HEK293 (cell line): ENCODE results near the gene PER1.
A peak's percentile ranks its signal among the peaks of the same experiment; 100 is the strongest.

Source experiments
- CTCF ChIA-PET: fragments of 350-600 bp; formaldehyde crosslinking; extraction: SDS; loops from one replicate; lab custom pipeline; 2021; ENCODE audit warnings: antibody characterized with exemption; lab: Yijun Ruan, JAX
- POLR2A ChIA-PET: fragments of 300-600 bp; formaldehyde crosslinking; extraction: SDS; loops from one replicate; lab custom pipeline; 2020; ENCODE audit warnings: antibody characterized with exemption, inconsistent platforms; lab: Yijun Ruan, JAX
- H3K27ac ChIP-seq: fragments of 200-500 bp; sonication (Bioruptor generic); 2 replicates; pipeline ENCODE4 v1.5.1; 2014; ENCODE audit warnings: low read depth, low read length, control low read depth, inconsistent platforms; ENCODE audit errors: extremely low read depth
- H3K36me3 ChIP-seq, 2 experiments: fragments of 200-500 bp in 1 of 2; sonication (Bioruptor generic) in 1 of 2; 1 replicate in 1 of 2; 2 replicates in 1 of 2; pipeline ENCODE4 v1.5.1; 2014 to 2017; ENCODE audit warnings: inconsistent platforms in 2 of 2, low read length in 2 of 2; ENCODE audit not compliant: control insufficient read depth in 2 of 2, insufficient read depth in 1 of 2
- H3K4me1 ChIP-seq: fragments of 200-500 bp; sonication (Bioruptor generic); 2 replicates; pipeline ENCODE4 v1.5.1; 2014; ENCODE audit warnings: mild to moderate bottlenecking, low read length, inconsistent platforms; ENCODE audit not compliant: control insufficient read depth, insufficient read depth
- H3K4me3 ChIP-seq: 2 replicates; pipeline ENCODE4 v1.5.1; 2011; ENCODE audit warnings: low read depth, mild to moderate bottlenecking, control low read depth, low read length, moderate library complexity
- H3K9me3 ChIP-seq: fragments of 200-500 bp; sonication (Bioruptor generic); 2 replicates; pipeline ENCODE4 v1.5.1; 2014; ENCODE audit warnings: low read depth, low read length, inconsistent platforms; ENCODE audit not compliant: control insufficient read depth, insufficient read depth
- BCL11B ChIP-seq: fragments of 450-650 bp; formaldehyde crosslinking; IDR thresholded peaks from 2 replicates; pipeline ENCODE4 v1.5.1; 2016; ENCODE audit warnings: low read depth, missing biosample characterization, missing genetic modification characterization
- BCL6B ChIP-seq: fragments of 450-650 bp; formaldehyde crosslinking; IDR thresholded peaks from 2 replicates; pipeline ENCODE4 v1.5.1; 2017; ENCODE audit warnings: missing biosample characterization, missing genetic modification characterization
- GLIS2 ChIP-seq: fragments of 450-650 bp; formaldehyde crosslinking; IDR thresholded peaks from 2 replicates; pipeline ENCODE4 v1.5.1; 2016; ENCODE audit warnings: missing biosample characterization, missing genetic modification characterization
- PRDM10 ChIP-seq: fragments of 450-650 bp; formaldehyde crosslinking; IDR thresholded peaks from 2 replicates; pipeline ENCODE4 v1.5.1; 2016; ENCODE audit warnings: missing biosample characterization, missing genetic modification characterization
- ZBTB17 ChIP-seq: fragments of 450-650 bp; formaldehyde crosslinking; IDR thresholded peaks from 2 replicates; pipeline ENCODE4 v1.5.1; 2016; ENCODE audit warnings: missing biosample characterization, missing genetic modification characterization
- ZNF10 ChIP-seq: fragments of 450-650 bp; formaldehyde crosslinking; IDR thresholded peaks from 2 replicates; pipeline ENCODE4 v1.5.1; 2017; ENCODE audit warnings: missing biosample characterization, missing genetic modification characterization
- ZNF133 ChIP-seq: fragments of 450-650 bp; formaldehyde crosslinking; IDR thresholded peaks from 2 replicates; pipeline ENCODE4 v1.5.1; 2016; ENCODE audit warnings: missing biosample characterization, missing genetic modification characterization
- ZNF138 ChIP-seq: fragments of 450-650 bp; formaldehyde crosslinking; IDR thresholded peaks from 2 replicates; pipeline ENCODE4 v1.5.1; 2016; ENCODE audit warnings: missing biosample characterization, missing genetic modification characterization, borderline replicate concordance
- ZNF140 ChIP-seq: fragments of 450-650 bp; formaldehyde crosslinking; IDR thresholded peaks from 2 replicates; pipeline ENCODE4 v1.5.1; 2016; ENCODE audit warnings: missing biosample characterization, missing genetic modification characterization
- ZNF221 ChIP-seq: fragments of 450-650 bp; formaldehyde crosslinking; IDR thresholded peaks from 2 replicates; pipeline ENCODE4 v1.5.1; 2017; ENCODE audit warnings: missing biosample characterization, missing genetic modification characterization, borderline replicate concordance
- ZNF302 ChIP-seq: fragments of 450-650 bp; formaldehyde crosslinking; IDR thresholded peaks from 2 replicates; pipeline ENCODE4 v1.5.1; 2016; ENCODE audit warnings: missing biosample characterization, missing genetic modification characterization, low read depth
- ZNF449 ChIP-seq: fragments of 450-650 bp; formaldehyde crosslinking; IDR thresholded peaks from 2 replicates; pipeline ENCODE4 v1.5.1; 2017; ENCODE audit warnings: missing biosample characterization, mild to moderate bottlenecking, missing genetic modification characterization, moderate library complexity
- ZNF473 ChIP-seq: fragments of 450-650 bp; formaldehyde crosslinking; IDR thresholded peaks from 2 replicates; pipeline ENCODE4 v1.5.1; 2017; ENCODE audit warnings: missing biosample characterization, missing genetic modification characterization
- ZNF488 ChIP-seq: fragments of 450-650 bp; formaldehyde crosslinking; IDR thresholded peaks from 2 replicates; pipeline ENCODE4 v1.5.1; 2016; ENCODE audit warnings: missing biosample characterization, missing genetic modification characterization
- ZNF549 ChIP-seq: fragments of 450-650 bp; IDR thresholded peaks from 2 replicates; pipeline ENCODE4 v1.5.1; 2018; ENCODE audit warnings: missing biosample characterization, missing genetic modification characterization, mild to moderate bottlenecking, inconsistent platforms, moderate library complexity
- ZNF560 ChIP-seq: fragments of 450-650 bp; formaldehyde crosslinking; IDR thresholded peaks from 2 replicates; pipeline ENCODE4 v1.5.1; 2017; ENCODE audit warnings: missing biosample characterization, missing genetic modification characterization, borderline replicate concordance
- ZNF629 ChIP-seq: fragments of 450-650 bp; formaldehyde crosslinking; IDR thresholded peaks from 2 replicates; pipeline ENCODE4 v1.5.1; 2017; ENCODE audit warnings: missing biosample characterization, missing genetic modification characterization
- ZNF639 ChIP-seq: fragments of 450-650 bp; formaldehyde crosslinking; IDR thresholded peaks from 2 replicates; pipeline ENCODE4 v1.5.1; 2016; ENCODE audit warnings: missing biosample characterization, missing genetic modification characterization
- ZNF785 ChIP-seq: fragments of 450-650 bp; formaldehyde crosslinking; IDR thresholded peaks from 2 replicates; pipeline ENCODE4 v1.5.1; 2016; ENCODE audit warnings: missing biosample characterization, missing genetic modification characterization
- ZNF837 ChIP-seq: fragments of 450-650 bp; formaldehyde crosslinking; IDR thresholded peaks from 2 replicates; pipeline ENCODE4 v1.5.1; 2016; ENCODE audit warnings: missing biosample characterization, missing genetic modification characterization
- TF ChIP-seq, protein P1 (sequence below): fragments of 450-650 bp; formaldehyde crosslinking; IDR thresholded peaks from 2 replicates; pipeline ENCODE4; 2016; ENCODE audit warnings: missing biosample characterization, missing genetic modification characterization
- TF ChIP-seq, protein P2 (sequence below): fragments of 450-650 bp; formaldehyde crosslinking; IDR thresholded peaks from 2 replicates; pipeline ENCODE4 v1.5.1; 2016; ENCODE audit warnings: missing biosample characterization, missing genetic modification characterization

PER1 gene

DNA sequence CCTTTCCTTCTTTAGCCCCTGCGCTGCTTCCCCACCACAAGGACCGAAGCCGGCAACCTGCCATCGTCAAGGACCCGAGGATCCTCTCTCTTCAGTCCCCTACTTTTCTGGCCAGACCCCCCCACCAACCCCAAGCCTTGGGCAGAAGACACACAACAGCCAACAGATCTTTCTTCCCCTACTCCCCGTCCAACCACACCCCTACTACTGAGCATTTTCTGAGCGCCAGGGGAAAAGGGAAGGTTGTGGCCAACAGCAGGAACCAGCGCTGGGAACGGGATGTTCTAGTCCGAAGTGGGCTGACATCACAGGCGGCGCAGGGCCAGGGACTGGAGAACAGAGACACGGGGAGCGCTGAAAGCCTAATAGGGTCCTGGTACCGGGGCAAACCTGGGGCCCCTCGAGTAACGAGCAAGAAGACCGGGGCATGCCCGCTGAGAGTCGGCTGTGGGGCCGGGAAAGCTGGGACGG lies 528 bp downstream of the PER1 start:
- H3K27ac ChIP-seq: no peak overlapping the region
- no peaks in the 10 kb centered on the region for H3K9me3 ChIP-seq
- POLR2A ChIA-PET: interaction anchor here (1.0 to 1.3 kb wide), 2 partner anchors 22 kb away, joined by 3 to 4 read pairs; no protein-coding TSS in a partner anchor
- H3K4me3 ChIP-seq: peak overlapping the region; percentile 44
- H3K36me3 ChIP-seq: peaks cover 0 to 39% of the 10 kb centered on the region in 2 experiments; a peak in 1 of 3 replicates
- peaks cover 25% of the 10 kb centered on the region for H3K4me1 ChIP-seq
- TF ChIP-seq PRDM10 (tag by site-specific recombination) (0 out of 2 replicates have a peak, but pooled peaks have one; percentile 69), ZNF138 (tag by site-specific recombination) (no peak), ZNF785 (no peak), ZNF302 (tag by site-specific recombination) (no peak), ZBTB17 (peak; percentile 48; the same call in 1 of the 2 replicates), ZNF549 (no peak), ZNF449 (peak; percentile 66; the same call in 1 of the 2 replicates), ZNF629 (tag by site-specific recombination) (no peak), ZNF10 (tag by site-specific recombination) (no peak), ZNF140 (tag by site-specific recombination) (no peak)
- TF ChIP-seq, protein P1, sequence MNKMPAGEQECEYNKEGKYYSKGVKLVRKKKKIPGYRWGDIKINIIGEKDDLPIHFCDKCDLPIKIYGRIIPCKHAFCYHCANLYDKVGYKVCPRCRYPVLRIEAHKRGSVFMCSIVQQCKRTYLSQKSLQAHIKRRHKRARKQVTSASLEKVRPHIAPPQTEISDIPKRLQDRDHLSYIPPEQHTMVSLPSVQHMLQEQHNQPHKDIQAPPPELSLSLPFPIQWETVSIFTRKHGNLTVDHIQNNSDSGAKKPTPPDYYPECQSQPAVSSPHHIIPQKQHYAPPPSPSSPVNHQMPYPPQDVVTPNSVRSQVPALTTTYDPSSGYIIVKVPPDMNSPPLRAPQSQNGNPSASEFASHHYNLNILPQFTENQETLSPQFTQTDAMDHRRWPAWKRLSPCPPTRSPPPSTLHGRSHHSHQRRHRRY (tag by site-specific recombination): no peak
- TF ChIP-seq, protein P2, sequence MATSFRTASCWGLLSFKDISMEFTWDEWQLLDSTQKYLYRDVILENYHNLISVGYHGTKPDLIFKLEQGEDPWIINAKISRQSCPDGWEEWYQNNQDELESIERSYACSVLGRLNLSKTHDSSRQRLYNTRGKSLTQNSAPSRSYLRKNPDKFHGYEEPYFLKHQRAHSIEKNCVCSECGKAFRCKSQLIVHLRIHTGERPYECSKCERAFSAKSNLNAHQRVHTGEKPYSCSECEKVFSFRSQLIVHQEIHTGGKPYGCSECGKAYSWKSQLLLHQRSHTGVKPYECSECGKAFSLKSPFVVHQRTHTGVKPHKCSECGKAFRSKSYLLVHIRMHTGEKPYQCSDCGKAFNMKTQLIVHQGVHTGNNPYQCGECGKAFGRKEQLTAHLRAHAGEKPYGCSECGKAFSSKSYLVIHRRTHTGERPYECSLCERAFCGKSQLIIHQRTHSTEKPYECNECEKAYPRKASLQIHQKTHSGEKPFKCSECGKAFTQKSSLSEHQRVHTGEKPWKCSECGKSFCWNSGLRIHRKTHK: no peak
- TF ChIP-seq, all 188 proteins: peak for 3
- CTCF ChIA-PET: interaction anchor here (0.6 to 3.8 kb wide), 4 partner anchors 12 to 1437 kb away, joined by 3 to 19 read pairs (median 4); no protein-coding TSS in a partner anchor

GRCh38 chr17:8151120-8151640 lies 1.0 kb downstream of the PER1 start:
- peaks cover 25% of the 10 kb centered on the region for H3K4me1 ChIP-seq
- H3K4me3 ChIP-seq: peak overlapping the region; percentile 44
- H3K9me3 ChIP-seq: no peaks in the 10 kb centered on the region
- POLR2A ChIA-PET: interaction anchor here (1.0 to 1.6 kb wide), 3 partner anchors 13 to 58 kb away, joined by 3 to 9 read pairs (median 4); no protein-coding TSS in a partner anchor
- H3K27ac ChIP-seq: no peak overlapping the region; the same call in 1 of the 2 replicates
- H3K36me3 ChIP-seq: peaks cover 0 to 44% of the 10 kb centered on the region in 2 experiments; a peak in 1 of 3 replicates
- CTCF ChIA-PET: interaction anchor here (0.9 to 3.8 kb wide), 3 partner anchors 12 to 91 kb away, joined by 3 to 19 read pairs (median 5); no protein-coding TSS in a partner anchor
- no peak for TF ChIP-seq ZNF221 (tag by site-specific recombination)
- TF ChIP-seq ZNF549: no peak
- TF ChIP-seq ZNF133: no peak
- peak; percentile 81 for TF ChIP-seq GLIS2
- TF ChIP-seq ZNF837 (tag by site-specific recombination): no peak
- no peak for TF ChIP-seq ZNF639 (tag by site-specific recombination)
- no peak for TF ChIP-seq BCL6B (tag by site-specific recombination)
- TF ChIP-seq BCL11B (tag by site-specific recombination): no peak
- TF ChIP-seq ZNF560: no peak
- no peak for TF ChIP-seq ZNF488 (tag by site-specific recombination)
- no peak for TF ChIP-seq ZNF473 (tag by site-specific recombination)
